Limb (tissue), 2 donors: ENCODE data around the gene NIPAL1.

Experiments used
- DNase-seq, 2 donors: peaks; one replicate each; pipeline ENCODE4 v3.0.0-alpha.2; 2016; ENCODE audit errors: extremely low spot score in 2 of 2

The NIPAL1 gene

GRCh38 chr4:48025005-48025404, 8.4 kb downstream of the NIPAL1 start:
- DNase-seq = peak in 1 of 2 donors; percentile 49

- no peak for DNase-seq
These were observed 11.1 kb downstream of the NIPAL1 start for GRCh38 chr4:48027653-48028052.

- DNase-seq = no peak
These were observed 12.1 kb downstream of the NIPAL1 start for GRCh38 chr4:48028696-48029095.

DNA sequence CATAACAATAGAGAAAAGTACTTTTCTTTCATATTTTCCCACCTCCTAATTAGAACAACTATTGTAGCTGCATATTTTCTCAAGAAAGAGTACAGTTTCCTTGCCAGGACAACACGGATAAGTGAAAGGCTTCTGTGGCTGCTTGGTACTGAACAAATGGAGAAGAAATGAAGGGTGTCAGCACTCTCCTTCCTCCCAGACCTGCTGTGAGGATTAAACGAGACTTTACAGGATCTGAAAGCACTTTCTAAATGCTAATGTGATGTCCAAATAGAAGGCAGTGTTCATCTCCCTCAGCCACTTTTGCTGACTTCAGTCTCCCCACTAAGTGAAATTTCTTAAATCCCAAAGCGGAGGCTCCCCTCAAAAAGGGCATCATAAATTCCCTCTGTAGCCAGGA, 13.9 kb downstream of the NIPAL1 start:
- no peak for DNase-seq

- DNase-seq = peak in 1 of 2 donors; percentile 27
These were observed 15.4 kb downstream of the NIPAL1 start for GRCh38 chr4:48031802-48032525.

- no peak for DNase-seq
These were observed 16.1 kb downstream of the NIPAL1 start for GRCh38 chr4:48032721-48033120.

- no peak for DNase-seq
These were observed 16.8 kb downstream of the NIPAL1 start for GRCh38 chr4:48033412-48033811.

DNA sequence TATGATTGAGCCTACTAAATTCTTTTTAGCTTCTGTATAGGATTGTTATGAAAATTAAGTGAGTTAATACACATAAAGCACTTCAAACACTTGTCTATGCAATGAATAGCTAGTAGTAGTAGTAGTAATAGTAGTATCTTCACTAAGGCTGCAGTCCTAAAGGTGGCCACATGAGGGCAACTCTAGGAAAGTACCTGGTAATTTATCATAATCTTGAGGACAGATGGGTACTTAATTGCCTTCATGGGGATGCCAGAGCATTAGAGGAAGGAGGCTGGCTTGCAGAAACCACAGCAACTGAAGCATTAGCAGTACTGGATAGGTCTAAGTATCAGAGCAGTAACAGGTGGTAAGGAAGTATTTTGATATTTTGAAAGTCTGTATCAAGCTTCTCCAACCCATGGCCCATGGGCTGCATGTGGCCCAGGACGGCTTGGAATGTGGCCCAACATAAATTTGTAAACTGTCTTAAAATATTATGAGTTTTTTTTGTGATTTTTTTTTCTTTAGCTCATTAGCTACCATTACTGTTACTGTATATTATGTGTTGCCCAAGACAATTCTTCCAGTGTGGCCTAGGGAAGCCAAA, 17.3 kb downstream of the NIPAL1 start:
- no peak for DNase-seq

GRCh38 chr4:48035952-48036351, 19.4 kb downstream of the NIPAL1 start:
- no peak for DNase-seq

GRCh38 chr4:48037117-48037462, 20.5 kb downstream of the NIPAL1 start:
- no peak for DNase-seq

- DNase-seq = no peak
These were observed 22.1 kb downstream of the NIPAL1 start for GRCh38 chr4:48038666-48039065.

DNA sequence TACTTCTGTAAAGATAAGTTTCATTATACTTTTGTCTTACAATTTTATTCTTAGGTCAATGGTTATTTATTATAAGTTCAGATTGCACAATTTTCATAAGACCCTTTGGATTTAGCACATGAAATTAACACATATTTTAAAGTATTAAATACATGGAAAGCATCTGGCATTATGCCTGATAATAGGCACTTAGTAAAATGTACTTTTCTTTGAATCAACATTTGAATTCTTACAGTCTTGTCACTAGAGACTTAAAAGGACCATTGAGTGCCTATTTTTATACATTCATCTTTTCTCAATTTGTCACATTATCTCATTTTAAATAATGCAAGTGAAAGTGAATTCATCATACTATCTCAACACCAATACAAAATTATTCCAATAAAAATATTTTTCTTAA, 23.0 kb downstream of the NIPAL1 start:
- no peak for DNase-seq

GRCh38 chr4:48041535-48042137, 25.1 kb downstream of the NIPAL1 start:
- no peak for DNase-seq

- DNase-seq = no peak
These were observed 26.4 kb downstream of the NIPAL1 start for GRCh38 chr4:48042979-48043461.

- DNase-seq = no peak
These were observed 26.9 kb downstream of the NIPAL1 start for GRCh38 chr4:48043504-48043903.

DNA sequence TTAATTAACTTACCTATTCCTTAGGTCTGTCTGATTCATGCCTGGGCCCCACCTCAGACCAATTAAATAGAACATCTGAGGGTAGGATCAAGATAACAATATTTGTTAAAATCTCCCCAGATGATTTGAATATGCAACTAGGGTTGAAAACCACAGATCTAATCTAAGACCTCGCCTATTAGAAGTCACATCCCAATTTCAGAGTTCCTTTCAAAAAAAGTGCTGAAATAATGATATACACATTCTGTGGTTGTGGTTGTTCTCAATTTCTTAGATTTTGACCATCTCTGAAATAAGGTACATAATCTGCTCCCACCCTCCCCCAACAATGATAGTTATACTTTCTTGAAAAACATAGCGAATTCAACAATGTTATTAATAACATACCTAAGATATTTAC, 27.7 kb downstream of the NIPAL1 start:
- DNase-seq = no peak

GRCh38 chr4:48046059-48046458, 29.5 kb downstream of the NIPAL1 start:
- DNase-seq = no peak

DNA sequence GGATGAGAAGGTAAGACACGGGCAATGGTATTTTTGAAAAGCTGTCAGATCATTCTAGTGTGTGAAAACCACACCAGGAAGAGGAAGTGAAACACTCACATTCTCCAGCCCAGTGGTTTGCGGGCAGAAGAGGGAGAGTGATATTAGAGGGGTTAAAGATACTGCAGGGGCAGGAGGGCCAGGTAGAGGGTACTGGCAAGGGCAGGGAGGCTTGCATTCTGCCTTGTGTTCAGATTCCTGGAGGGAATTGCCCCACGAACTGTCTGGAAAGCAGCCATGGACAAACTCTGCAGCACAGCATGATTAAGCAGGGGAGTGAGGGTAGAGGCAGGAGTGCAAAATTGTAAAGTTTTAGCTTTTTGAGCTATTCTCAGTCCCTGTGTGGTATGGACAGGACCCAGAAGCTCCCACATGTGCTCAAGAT, 30.9 kb downstream of the NIPAL1 start:
- no peak for DNase-seq

DNA sequence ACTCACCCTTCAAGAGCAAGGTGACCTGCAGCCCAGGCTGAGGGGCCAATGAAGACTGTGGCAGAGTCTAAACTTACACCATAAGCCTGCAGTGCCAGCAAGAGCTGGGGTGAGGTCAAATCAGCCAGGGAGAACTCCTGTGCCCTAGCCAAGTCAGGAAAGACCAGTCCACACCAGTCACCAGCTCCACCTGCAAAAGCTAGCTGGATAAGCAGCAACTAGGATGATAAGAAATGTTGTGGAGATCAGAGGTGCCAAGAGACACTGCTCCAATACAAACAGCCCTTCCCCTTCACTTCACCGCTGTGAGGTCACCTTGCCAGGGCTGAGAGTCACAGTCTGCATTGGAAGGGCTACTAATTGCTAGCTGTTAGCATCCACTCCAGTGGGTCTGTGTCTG, 31.3 kb downstream of the NIPAL1 start:
- DNase-seq = no peak

- DNase-seq = no peak
These were observed 32.9 kb downstream of the NIPAL1 start for GRCh38 chr4:48049483-48049882.

DNA sequence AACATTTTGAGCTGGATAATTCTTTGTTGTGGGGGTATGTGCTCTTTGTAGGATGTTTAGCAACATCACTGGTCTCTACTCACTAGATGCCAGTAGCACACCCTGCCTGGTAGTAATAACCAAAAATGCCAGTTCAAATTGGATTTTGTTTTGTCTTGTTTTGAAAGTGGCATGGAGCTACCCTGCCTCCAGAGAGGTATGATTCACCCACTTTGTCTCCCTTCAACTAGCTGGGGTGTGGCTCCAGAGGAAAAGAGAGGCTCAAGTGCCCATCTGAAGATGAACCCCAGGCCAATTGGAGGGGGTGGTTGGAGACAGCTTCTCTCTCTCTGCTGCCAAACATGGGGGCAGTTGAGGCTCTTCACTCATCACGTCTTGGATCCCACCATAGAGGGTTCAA, 34.5 kb downstream of the NIPAL1 start:
- no peak for DNase-seq

GRCh38 chr4:48058617-48059530, 42.3 kb downstream of the NIPAL1 start:
- no peak for DNase-seq
